DOHH2 (cell line): ENCODE results near the gene ACAD8.

Experiments
- EZH2phosphoT487 ChIP-seq: fragments of 200-600 bp; sonication (generic); IDR thresholded peaks from 2 replicates; pipeline ENCODE4 v1.6.1; 2017; ENCODE audit warnings: borderline replicate concordance, mild to moderate bottlenecking, antibody characterized with exemption, low read length, moderate library complexity, mixed read lengths
- TF ChIP-seq, protein P1 (sequence below): fragments of 200-600 bp; sonication (generic); IDR thresholded peaks from one replicate; pipeline ENCODE4 v1.5.1; 2014; ENCODE audit warnings: antibody characterized with exemption, mild to moderate bottlenecking, low read depth, low read length; ENCODE audit not compliant: poor library complexity, severe bottlenecking

DNA sequence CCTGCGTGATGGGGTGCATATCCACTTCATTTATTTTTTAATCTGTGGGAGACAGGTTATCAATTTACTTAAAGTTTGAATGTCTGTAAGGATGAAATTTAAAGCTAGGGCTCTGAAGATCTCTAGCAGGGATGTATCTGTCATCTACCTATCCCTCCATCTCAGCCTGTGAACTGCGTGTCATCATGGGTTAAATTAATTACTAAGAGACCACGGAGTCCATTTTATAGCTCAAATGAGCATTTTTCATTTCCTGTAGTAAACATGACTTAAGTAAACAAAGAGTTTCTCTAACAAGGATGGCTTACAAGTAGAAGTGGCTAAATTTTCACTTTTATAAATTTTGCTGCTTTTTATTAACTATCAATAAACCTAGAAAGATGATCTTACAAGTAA, 19.9 kb downstream of the ACAD8 start:
- TF ChIP-seq, protein P1, sequence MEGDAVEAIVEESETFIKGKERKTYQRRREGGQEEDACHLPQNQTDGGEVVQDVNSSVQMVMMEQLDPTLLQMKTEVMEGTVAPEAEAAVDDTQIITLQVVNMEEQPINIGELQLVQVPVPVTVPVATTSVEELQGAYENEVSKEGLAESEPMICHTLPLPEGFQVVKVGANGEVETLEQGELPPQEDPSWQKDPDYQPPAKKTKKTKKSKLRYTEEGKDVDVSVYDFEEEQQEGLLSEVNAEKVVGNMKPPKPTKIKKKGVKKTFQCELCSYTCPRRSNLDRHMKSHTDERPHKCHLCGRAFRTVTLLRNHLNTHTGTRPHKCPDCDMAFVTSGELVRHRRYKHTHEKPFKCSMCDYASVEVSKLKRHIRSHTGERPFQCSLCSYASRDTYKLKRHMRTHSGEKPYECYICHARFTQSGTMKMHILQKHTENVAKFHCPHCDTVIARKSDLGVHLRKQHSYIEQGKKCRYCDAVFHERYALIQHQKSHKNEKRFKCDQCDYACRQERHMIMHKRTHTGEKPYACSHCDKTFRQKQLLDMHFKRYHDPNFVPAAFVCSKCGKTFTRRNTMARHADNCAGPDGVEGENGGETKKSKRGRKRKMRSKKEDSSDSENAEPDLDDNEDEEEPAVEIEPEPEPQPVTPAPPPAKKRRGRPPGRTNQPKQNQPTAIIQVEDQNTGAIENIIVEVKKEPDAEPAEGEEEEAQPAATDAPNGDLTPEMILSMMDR, result no peak
- no peak for TF ChIP-seq EZH2phosphoT487
